ENCODE results near the gene MYO1E. TPM values are rescaled to one million over a fixed set of nuclear protein-coding genes. Genes with fewer than 3 reads are reported as not detected.

MYO1E gene
- total RNA-seq, 2 donors from 2014 or later, result 47.8 to 65.6 TPM

DNA sequence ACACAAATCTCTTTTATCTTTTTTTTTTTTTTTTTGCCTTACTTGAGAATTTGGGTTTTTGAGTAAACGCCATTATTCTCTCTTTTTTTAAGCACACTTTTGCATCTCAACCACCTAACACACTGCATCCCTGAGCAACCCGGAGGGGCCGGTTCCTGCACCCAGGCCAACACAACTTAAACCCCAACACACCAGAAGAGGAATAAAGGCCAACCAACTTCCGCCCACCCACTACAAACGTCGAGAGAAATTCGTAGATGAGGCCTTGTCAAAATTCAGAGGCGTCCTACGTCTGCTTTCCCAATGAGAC is 268.1 kb downstream of the MYO1E start:
- Mint-ChIP-seq H3K9me3 (no peaks in the 10 kb centered on the region), H3K4me1 (no peaks in the 10 kb centered on the region), H3K27ac (peak overlapping the region; percentile 96), H3K36me3 (ENCODE audit: low read depth) (peaks cover 29% of the 10 kb centered on the region), H3K27me3 (ENCODE audit: insufficient read depth) (no peaks in the 10 kb centered on the region), H3K4me3 (peak overlapping the region; percentile 96)
- Histone ChIP-seq H3K4me3 (ENCODE audit: low read length) (peak overlapping the region; percentile 99), H3K27me3 (ENCODE audit: control insufficient read depth, insufficient read depth, low read length, poor library complexity, severe bottlenecking) (no peaks in the 10 kb centered on the region), H3K27ac (ENCODE audit: low read depth, low read length) (peak overlapping the region; percentile 95), H3K4me1 (ENCODE audit: control insufficient read depth, insufficient read depth, low read length) (no peaks in the 10 kb centered on the region), H3K9ac (ENCODE audit: extremely low read depth, low read length, poor library complexity, severe bottlenecking) (peak overlapping the region; percentile 93), H3K36me3 (ENCODE audit: control insufficient read depth, insufficient read depth, low read length) (peaks cover 27% of the 10 kb centered on the region), H3K9me3 (ENCODE audit: control insufficient read depth, low read length) (no peaks in the 10 kb centered on the region)
- TF ChIP-seq, protein P1, sequence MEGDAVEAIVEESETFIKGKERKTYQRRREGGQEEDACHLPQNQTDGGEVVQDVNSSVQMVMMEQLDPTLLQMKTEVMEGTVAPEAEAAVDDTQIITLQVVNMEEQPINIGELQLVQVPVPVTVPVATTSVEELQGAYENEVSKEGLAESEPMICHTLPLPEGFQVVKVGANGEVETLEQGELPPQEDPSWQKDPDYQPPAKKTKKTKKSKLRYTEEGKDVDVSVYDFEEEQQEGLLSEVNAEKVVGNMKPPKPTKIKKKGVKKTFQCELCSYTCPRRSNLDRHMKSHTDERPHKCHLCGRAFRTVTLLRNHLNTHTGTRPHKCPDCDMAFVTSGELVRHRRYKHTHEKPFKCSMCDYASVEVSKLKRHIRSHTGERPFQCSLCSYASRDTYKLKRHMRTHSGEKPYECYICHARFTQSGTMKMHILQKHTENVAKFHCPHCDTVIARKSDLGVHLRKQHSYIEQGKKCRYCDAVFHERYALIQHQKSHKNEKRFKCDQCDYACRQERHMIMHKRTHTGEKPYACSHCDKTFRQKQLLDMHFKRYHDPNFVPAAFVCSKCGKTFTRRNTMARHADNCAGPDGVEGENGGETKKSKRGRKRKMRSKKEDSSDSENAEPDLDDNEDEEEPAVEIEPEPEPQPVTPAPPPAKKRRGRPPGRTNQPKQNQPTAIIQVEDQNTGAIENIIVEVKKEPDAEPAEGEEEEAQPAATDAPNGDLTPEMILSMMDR (conservative IDR thresholded peaks at IDR 0.05), result no peak
- WGBS, 2 experiments (ENCODE audit: insufficient coverage in 1 of 2, insufficient read length in 1 of 2), result 4 to 13% methylated on average over 5 to 9 of the region's 9 CpGs
- no peak for DNase-seq

DNA sequence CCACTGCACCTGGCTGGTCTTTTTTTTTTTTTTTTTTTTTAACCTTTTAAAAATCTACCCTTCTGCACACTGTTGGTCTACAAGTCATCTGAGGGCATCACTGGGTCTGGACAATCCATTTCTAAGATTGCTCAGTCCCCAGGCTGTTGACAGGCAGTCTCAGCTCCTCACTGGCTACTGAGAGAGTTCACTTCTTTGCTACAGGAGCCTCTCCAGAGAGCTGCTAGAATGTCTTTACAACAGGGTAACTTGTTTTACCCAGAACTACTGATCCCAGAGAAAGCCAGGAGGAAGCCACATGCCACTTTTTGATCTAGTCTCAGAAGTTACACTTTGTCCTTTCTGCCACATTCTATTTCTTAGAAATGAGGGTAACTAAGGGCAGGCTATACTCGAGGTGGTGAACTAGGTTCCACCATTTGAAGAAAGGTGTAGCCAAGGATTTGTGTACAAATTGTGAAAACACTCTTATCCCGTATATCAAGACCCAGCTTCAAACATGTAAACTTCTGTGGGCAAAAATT is 273.4 kb downstream of the MYO1E start:
- TF ChIP-seq, protein P1 (conservative IDR thresholded peaks at IDR 0.05), result no peak

DNA sequence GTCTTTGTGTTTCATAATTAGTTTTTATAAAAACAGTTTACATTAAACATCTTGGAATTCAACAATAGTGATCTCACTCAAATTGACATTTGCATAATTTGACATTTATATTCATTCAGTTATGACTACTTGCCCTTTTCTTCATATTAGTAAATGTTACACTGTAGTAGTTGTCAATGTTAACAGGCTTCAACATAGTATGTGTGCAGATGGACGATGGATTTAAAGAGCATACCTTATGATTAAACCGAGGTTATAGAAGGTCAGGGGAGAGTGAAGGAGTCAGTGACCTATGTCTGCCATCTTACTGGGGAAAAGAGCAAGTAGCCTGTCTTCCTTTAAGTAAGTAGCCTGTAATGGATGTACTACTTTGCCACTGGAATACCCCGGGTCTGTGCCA is 276.2 kb downstream of the MYO1E start:
- H3K27ac Mint-ChIP-seq, result no peak overlapping the region
- TF ChIP-seq, protein P1 (conservative IDR thresholded peaks at IDR 0.05), result no peak
- H3K4me1 Mint-ChIP-seq, result no peaks in the 10 kb centered on the region
- WGBS, 2 experiments (ENCODE audit: insufficient coverage in 1 of 2, insufficient read length in 1 of 2), result 90 to 92% methylated on average over 2 to 3 of the region's 3 CpGs
- H3K27me3 ChIP-seq (ENCODE audit: control insufficient read depth, insufficient read depth, low read length, poor library complexity, severe bottlenecking), result no peaks in the 10 kb centered on the region
- H3K9me3 ChIP-seq (ENCODE audit: control insufficient read depth, low read length), result no peaks in the 10 kb centered on the region
- H3K27ac ChIP-seq (ENCODE audit: low read depth, low read length), result no peak overlapping the region
- no peak overlapping the region for H3K9ac ChIP-seq (ENCODE audit: extremely low read depth, low read length, poor library complexity, severe bottlenecking)
- H3K4me3 ChIP-seq (ENCODE audit: low read length), result no peak overlapping the region
- H3K27me3 Mint-ChIP-seq (ENCODE audit: insufficient read depth), result no peaks in the 10 kb centered on the region
- no peaks in the 10 kb centered on the region for H3K9me3 Mint-ChIP-seq
- no peak overlapping the region for H3K4me3 Mint-ChIP-seq
- H3K4me1 ChIP-seq (ENCODE audit: control insufficient read depth, insufficient read depth, low read length), result no peaks in the 10 kb centered on the region
- peaks cover 66% of the 10 kb centered on the region for H3K36me3 ChIP-seq (ENCODE audit: control insufficient read depth, insufficient read depth, low read length)
- no peak for DNase-seq
- H3K36me3 Mint-ChIP-seq (ENCODE audit: low read depth), result peaks cover 33% of the 10 kb centered on the region

More for the DNA sequence above, 273.4 kb downstream of the MYO1E start:
- DNase-seq, result no peak
- Mint-ChIP-seq H3K9me3 (no peaks in the 10 kb centered on the region), H3K27ac (no peak overlapping the region), H3K4me3 (no peak overlapping the region), H3K4me1 (no peaks in the 10 kb centered on the region), H3K27me3 (ENCODE audit: insufficient read depth) (no peaks in the 10 kb centered on the region), H3K36me3 (ENCODE audit: low read depth) (peaks cover 20% of the 10 kb centered on the region)
- Histone ChIP-seq H3K9ac (ENCODE audit: extremely low read depth, low read length, poor library complexity, severe bottlenecking) (no peak overlapping the region), H3K4me1 (ENCODE audit: control insufficient read depth, insufficient read depth, low read length) (no peaks in the 10 kb centered on the region), H3K27me3 (ENCODE audit: control insufficient read depth, insufficient read depth, low read length, poor library complexity, severe bottlenecking) (no peaks in the 10 kb centered on the region), H3K27ac (ENCODE audit: low read depth, low read length) (no peak overlapping the region), H3K4me3 (ENCODE audit: low read length) (no peak overlapping the region), H3K9me3 (ENCODE audit: control insufficient read depth, low read length) (no peaks in the 10 kb centered on the region), H3K36me3 (ENCODE audit: control insufficient read depth, insufficient read depth, low read length) (peaks cover 39% of the 10 kb centered on the region)
- 63 to 86% methylated on average over 1 to 2 of the region's 2 CpGs for WGBS, 2 experiments (ENCODE audit: insufficient coverage in 1 of 2, insufficient read length in 1 of 2)
